NCI-H2171 (cell line): ENCODE measurements around the gene TRIM9.

Experiments used
- DNase-seq: peaks from one replicate; lab custom pipeline; 2025; lab: John Stamatoyannopoulos, UW

Gene TRIM9

DNA sequence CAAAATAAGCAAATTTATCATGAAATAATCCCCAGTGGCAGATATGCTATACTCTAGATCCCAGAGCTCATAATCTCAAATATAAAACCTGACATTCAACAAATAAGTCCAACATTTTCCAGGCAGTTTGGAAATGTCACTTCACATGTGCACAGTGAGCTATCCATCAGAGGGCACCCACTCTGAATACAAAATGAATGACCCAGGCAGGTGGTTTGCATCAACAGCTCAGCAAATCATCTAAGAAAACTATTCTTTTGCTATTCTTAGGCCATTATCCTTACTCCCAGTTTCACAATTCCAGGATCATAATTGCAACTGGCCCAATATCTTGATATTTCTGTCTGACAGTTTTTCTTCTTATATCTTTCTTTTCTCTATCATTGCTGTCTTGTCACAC is 38.5 kb downstream of the TRIM9 start:
- DNase-seq = no peak

GRCh38 chr14:51053157-51053556 is 41.7 kb downstream of the TRIM9 start:
- no peak for DNase-seq

- no peak for DNase-seq
These were observed 49.9 kb downstream of the TRIM9 start for GRCh38 chr14:51044961-51045360.

DNA sequence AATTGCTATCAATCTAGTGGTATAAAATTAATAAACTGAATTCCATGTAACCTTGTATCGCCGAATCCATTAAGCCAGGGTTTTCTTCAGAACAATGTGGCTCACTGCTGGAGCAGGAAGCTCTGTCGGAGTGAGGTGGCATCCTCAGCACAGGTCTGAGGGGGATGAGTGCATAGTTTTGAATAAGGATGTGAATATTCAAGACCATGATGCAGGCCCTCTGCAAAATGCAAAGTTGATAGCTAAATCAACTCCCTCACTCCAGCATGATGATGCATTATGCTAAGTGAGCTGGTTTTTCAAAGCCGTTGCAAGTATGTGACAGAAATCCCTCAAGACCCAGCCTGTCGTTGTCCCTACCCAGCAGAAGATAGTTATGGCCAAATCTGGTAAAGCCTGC is 53.0 kb downstream of the TRIM9 start:
- no peak for DNase-seq

GRCh38 chr14:51041108-51041531 is 53.8 kb downstream of the TRIM9 start:
- no peak for DNase-seq

DNA sequence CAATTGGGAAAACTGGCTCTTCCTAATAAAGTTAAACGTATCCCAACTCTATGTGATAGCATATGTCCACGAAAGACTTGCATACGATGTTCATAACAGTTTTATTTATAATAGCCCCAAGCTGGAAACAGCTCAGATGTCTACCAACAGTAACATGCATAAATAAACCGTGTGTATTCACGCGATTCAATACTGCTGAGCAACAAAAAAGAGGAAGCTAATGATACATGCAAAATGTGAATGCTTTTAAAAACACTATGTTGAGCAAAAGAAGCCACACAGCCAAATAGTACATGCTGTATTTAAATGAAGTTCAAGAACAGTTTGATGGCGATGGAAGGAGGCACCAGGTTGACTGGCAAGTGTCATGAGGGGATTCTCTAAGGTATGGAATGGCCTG is 55.7 kb downstream of the TRIM9 start:
- DNase-seq = no peak

DNA sequence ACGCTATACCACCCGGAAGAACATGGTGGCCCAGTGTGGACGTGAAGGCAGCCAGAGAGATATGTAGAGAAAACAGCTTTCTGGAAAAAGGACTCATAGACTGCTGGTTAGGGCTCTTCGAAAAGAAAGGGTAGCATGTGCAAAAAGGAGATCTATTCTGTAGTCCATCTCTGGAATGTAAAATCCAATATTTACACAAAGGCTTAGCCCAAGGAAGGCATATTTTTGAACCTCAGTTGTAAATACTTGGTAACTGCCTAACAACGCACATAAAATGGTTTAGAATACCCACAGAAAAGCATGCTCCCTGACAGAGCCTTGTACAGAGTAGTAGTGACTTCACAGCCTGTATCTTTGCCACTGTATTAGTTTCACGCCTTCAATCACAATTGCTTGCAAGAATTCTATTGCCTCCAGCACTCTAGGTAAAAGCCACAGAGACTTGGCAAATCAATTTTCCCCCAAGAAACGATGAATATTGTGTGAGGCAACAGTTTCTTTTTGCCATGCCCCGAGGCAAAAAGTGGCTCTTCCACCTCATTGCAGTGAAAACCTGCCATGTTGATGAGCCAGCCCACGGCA is 59.2 kb downstream of the TRIM9 start:
- DNase-seq = no peak

- DNase-seq = peak; percentile 30
These were observed 65.8 kb downstream of the TRIM9 start for GRCh38 chr14:51028851-51029754.

DNA sequence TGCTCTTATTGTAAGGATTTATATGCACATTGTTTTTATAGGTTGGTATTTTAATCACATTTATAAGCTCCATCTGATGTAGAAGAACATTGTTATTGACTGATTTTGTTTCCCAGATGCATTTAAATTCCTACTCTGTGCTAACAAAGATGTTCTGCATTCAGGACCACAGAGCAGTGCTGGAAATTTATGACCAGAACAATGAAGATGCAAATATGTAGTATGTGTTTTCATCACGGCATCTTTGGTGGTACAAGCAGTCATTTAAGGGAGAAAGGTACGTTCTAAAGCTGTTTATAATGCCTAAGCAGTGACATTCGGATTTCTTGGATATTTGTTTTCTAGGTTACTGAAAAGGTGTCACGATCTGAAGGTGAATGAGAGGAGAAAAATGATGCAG is 66.5 kb downstream of the TRIM9 start:
- no peak for DNase-seq

DNA sequence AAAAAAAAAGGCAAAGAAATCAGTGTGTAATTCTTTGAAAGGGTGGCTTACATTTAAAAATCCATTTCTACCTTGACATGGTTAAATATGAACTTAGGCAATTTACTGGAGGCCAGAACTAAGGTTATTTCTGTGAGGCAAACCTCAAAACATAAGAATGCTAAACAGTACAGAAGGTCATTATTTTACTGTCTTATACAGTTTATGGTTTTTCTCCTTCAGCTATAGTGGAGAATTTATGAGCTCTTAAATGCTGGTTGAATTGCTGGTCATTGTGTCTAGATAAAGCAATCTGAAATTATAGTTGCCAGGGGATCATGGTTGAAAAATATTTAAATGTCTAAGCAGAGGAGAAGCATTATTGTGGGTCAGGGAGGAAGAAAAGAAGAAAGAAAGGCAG is 70.5 kb downstream of the TRIM9 start:
- DNase-seq = no peak

- no peak for DNase-seq
These were observed 70.9 kb downstream of the TRIM9 start for GRCh38 chr14:51023964-51024363.

- DNase-seq = no peak
These were observed 72.1 kb downstream of the TRIM9 start for GRCh38 chr14:51022769-51023168.

DNA sequence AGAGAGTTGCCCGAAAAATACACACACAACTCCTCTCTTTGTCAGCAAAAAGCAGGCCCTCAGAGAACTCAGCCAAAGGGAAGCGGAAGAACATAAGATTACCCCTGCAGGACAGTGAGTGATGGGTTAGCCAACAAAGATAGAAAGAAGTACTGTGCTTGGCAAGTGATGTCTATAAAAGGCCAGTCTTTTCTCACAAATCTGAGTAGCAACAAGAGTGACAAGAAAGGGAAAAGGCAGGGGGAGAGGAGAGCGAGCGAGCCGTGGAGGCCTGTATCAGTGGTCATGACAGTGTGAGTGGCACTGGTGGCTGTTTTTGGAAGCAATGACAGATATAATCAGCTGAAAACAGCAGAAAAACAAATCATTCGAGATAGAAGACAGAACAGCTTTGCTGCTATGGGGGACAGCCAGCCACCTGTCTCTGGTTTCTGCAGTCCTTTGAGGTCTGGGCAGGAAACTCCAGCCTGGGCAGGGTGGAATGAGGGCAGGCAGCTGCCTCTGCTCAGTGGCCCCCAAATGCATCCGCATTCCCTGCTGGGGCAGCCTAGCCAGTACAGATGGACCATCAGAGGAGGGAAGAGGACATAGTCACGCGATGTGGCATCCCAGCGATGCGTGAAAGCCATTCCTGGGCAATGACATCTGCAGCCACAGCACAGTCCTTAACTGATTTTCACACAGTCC is 74.7 kb downstream of the TRIM9 start:
- DNase-seq = no peak

- DNase-seq = no peak
These were observed 75.8 kb downstream of the TRIM9 start for GRCh38 chr14:51019089-51019488.

GRCh38 chr14:51018521-51018920 is 76.4 kb downstream of the TRIM9 start:
- no peak for DNase-seq

DNA sequence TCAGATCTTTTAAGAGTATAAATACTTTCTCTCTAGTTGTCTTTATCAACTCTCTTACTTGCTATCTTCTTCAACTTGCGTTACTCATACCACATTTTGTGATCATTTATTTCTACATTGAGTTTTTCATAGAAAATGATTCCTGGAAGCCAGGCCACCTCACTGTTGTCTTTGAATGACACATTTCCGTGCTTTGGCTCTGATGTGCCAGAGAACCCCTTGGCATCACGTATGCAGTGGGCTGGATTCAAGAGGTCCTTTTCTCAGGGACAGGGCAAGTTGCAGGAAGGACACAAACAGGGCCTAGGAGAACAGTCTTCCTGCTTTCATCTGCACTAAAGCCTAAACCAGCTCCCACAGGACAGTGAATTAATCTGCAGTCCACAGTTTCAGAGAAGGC is 80.3 kb downstream of the TRIM9 start:
- DNase-seq = no peak

GRCh38 chr14:51014086-51014485 is 80.8 kb downstream of the TRIM9 start:
- DNase-seq = no peak

DNA sequence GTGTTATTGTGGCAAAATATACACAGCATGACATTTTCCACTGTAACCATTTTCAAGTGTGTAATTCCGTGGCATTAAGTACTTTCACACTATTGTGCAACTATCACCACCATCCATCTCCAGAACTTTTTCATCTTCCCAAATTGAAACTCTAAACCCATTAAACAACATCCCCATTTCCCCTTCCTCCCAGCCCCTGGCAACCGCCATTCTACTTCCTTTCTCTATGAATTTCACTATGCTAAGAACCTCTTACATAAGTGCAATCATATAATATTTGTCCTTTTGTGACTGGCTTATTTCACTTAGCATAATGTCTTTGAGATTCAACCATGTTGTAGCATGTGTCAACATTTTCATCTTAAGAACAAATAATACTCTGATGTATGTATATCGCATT is 82.8 kb downstream of the TRIM9 start:
- DNase-seq = no peak

DNA sequence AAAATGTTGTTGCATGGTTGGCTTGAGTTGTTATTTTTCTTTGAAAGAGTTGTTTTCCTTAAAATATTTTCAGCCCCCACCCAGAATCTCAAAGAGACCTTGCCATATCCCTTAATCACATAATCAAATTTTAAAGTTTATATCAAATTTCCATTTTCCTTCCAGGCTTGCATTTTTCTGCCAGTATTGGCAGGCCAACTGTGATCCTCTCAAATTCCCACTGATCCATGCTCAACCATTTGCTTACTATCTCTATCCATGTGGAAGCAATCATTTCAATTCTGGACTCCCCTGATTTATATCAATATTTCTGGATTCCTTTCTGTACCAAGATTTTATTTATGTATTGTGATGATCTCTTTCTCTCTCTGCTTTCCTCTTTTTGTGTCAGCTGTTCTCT is 86.5 kb downstream of the TRIM9 start:
- no peak for DNase-seq

DNA sequence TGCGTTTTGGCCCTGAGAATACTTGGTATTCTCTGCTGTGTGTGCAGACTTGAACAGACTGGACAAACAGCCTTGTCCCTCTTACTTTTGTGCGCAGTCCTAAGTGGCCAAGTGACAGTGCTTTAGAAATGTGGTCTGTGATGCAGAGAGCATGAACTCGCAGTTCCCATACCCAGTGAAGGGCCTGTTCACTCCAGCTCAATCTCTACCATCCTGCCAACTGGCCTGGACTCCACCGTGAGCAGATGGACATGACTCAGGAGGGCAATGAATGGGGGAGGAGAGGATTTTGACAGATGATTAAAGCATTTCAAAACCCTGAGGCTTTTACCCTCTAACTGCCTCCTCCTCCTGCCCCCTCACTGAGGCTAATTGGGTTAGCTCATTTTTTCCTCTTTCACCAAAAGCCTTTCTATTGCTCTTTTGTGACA is 88.1 kb downstream of the TRIM9 start:
- no peak for DNase-seq

DNA sequence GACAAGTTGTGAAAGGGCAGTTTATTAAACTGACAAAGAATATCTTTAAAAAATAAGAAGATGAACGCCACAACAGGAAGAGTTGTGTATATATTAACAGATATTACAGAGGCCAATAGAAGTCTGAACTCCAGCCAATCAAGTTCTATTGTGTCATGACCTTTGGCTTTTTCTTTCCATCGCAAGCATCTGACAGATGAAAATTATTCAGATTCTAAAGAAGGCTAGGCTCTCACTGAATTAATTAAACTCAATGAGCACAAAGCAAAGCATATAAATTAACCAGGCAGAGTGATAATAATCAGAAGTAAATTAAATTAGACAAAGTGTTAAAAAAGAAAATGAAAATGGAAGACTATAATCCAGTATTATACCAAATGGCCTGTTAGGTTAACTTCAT is 88.6 kb downstream of the TRIM9 start:
- no peak for DNase-seq

DNA sequence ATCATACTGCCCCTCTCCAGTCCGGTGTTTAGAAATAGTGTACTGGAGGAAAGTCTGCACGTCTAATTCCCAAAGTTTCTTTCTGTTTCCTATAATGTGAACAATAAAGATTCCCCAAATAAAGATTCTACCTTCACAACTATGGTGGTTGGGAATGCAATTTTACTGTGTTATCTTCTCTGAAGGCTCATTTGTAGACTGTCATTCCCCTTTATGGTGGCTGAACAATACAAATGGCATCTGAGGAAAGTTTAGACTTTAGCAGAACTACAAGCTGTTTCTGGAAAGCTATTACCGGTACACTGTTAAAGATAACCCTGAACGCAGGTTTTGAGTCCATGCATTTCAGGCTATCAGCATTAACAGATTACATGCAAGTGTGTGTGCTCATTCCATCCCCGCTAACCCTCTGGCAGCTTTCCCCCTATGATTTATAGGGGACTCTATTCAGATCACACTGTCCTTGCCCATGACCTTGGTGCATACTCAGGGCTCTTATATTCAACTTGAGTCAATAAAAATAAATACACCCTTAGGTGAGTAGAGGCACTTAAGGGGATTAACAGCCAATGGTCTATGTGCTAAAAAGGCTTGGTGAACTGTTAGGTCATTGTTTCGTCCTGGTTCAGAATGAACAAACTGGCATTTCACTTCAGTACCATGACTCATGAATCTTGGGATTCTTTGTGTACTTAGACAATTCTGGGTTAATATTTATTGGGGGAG is 89.9 kb downstream of the TRIM9 start:
- DNase-seq = no peak
